ENCODE results near the gene FCER1A.

The FCER1A gene

DNA sequence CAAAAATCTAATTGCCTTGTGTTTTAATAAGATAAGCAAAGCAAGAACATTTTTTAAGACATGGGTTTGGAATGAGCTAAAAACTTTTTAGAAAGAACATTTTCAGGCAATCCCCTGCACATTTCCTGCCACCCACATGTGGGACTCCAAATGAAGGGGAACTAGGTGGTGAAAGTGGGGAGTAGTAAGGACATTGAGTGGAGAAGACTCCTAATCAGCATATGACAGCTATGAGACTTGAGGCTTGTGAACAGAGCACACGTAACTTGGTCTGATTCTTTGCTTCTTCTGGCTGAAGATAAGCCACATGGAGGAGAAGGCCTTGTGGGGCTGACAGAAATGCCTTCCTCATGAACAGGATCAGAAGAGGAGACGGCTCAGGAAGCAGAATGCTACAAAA is 50.3 kb downstream of the FCER1A start:
- DNase-seq (ENCODE audit: low spot score), result no peak
